ENCODE measurements around the gene AP4S1. TPM values are rescaled to one million over a fixed set of nuclear protein-coding genes. Genes with fewer than 3 reads are reported as not detected.
A peak's percentile ranks its signal among the peaks of the same experiment; 100 is the strongest.

The AP4S1 gene
- total RNA-seq, 1 donor from 2014 or later, result 24.4 TPM

- Mint-ChIP-seq H3K36me3 (peaks cover 52% of the 10 kb centered on the region), H3K9me3 (peaks cover 46% of the 10 kb centered on the region), H3K27me3 (ENCODE audit: insufficient read depth, low read depth) (peaks cover 2% of the 10 kb centered on the region), H3K4me3 (peak overlapping the region; percentile 11), H3K4me1 (peaks cover 23% of the 10 kb centered on the region), H3K27ac (peak overlapping the region; percentile 22)
- peak; percentile 42 for DNase-seq (ENCODE audit: low spot score)
- H3K36me3 ChIP-seq, result peaks cover 11% of the 10 kb centered on the region
- no peak overlapping the region for H3K9ac ChIP-seq
- H3K9me3 ChIP-seq (ENCODE audit: low read depth), result peaks cover 20% of the 10 kb centered on the region
- H3K4me1 ChIP-seq, result peaks cover 37% of the 10 kb centered on the region
- peak overlapping the region; percentile 31 for H3K4me2 ChIP-seq
- no peak overlapping the region for H3K4me3 ChIP-seq
- H3F3A ChIP-seq (ENCODE audit: low read depth), result peaks cover 42% of the 10 kb centered on the region
- H4K20me1 ChIP-seq (ENCODE audit: low read depth), result peaks cover 78% of the 10 kb centered on the region
- H3K27me3 ChIP-seq, result no peaks in the 10 kb centered on the region
- H2AFZ ChIP-seq (replicated peaks), result no peak overlapping the region
- H3K27ac ChIP-seq, result peak overlapping the region; percentile 5
- TF ChIP-seq EZH2phosphoT487 (IDR thresholded peaks at IDR 0.05), result peak; percentile 77
- no peak for TF ChIP-seq CTCF (IDR thresholded peaks at IDR 0.05)
- peaks cover 100% of the 10 kb centered on the region for H3K79me2 ChIP-seq (ENCODE audit: low read depth)
Observed at GRCh38 chr14:30996892-30997659, 28.4 kb upstream of the AP4S1 start.

GRCh38 chr14:30998100-30998706, 27.2 kb upstream of the AP4S1 start:
- Histone ChIP-seq H3F3A (ENCODE audit: low read depth) (peaks cover 42% of the 10 kb centered on the region), H3K36me3 (peaks cover 11% of the 10 kb centered on the region), H4K20me1 (ENCODE audit: low read depth) (peaks cover 75% of the 10 kb centered on the region), H3K9me3 (ENCODE audit: low read depth) (peaks cover 20% of the 10 kb centered on the region), H3K27ac (peak overlapping the region; percentile 5), H3K9ac (no peak overlapping the region), H3K79me2 (ENCODE audit: low read depth) (peaks cover 100% of the 10 kb centered on the region), H3K4me1 (peaks cover 37% of the 10 kb centered on the region), H2AFZ (replicated peaks) (no peak overlapping the region), H3K4me3 (no peak overlapping the region), H3K4me2 (no peak overlapping the region), H3K27me3 (no peaks in the 10 kb centered on the region)
- DNase-seq (ENCODE audit: low spot score), result no peak
- peaks cover 2% of the 10 kb centered on the region for H3K27me3 Mint-ChIP-seq (ENCODE audit: insufficient read depth, low read depth)
- peaks cover 50% of the 10 kb centered on the region for H3K9me3 Mint-ChIP-seq
- no peak overlapping the region for H3K27ac Mint-ChIP-seq
- peaks cover 23% of the 10 kb centered on the region for H3K4me1 Mint-ChIP-seq
- H3K36me3 Mint-ChIP-seq, result peaks cover 56% of the 10 kb centered on the region
- no peak overlapping the region for H3K4me3 Mint-ChIP-seq
- TF ChIP-seq EZH2 (IDR thresholded peaks at IDR 0.05) (no peak), CTCF (IDR thresholded peaks at IDR 0.05) (no peak), EZH2phosphoT487 (IDR thresholded peaks at IDR 0.05) (no peak)

- H3K36me3 ChIP-seq, result peaks cover 11% of the 10 kb centered on the region
- DNase-seq (ENCODE audit: low spot score), result no peak
- H3K27me3 ChIP-seq, result no peaks in the 10 kb centered on the region
- Mint-ChIP-seq H3K4me1 (peaks cover 23% of the 10 kb centered on the region), H3K9me3 (peaks cover 52% of the 10 kb centered on the region), H3K36me3 (peaks cover 60% of the 10 kb centered on the region), H3K27me3 (ENCODE audit: insufficient read depth, low read depth) (peaks cover 2% of the 10 kb centered on the region), H3K4me3 (no peak overlapping the region), H3K27ac (no peak overlapping the region)
- peaks cover 37% of the 10 kb centered on the region for H3K4me1 ChIP-seq
- no peak overlapping the region for H3K4me3 ChIP-seq
- H3F3A ChIP-seq (ENCODE audit: low read depth), result peaks cover 42% of the 10 kb centered on the region
- H2AFZ ChIP-seq (replicated peaks), result no peak overlapping the region
- H3K9me3 ChIP-seq (ENCODE audit: low read depth), result peaks cover 20% of the 10 kb centered on the region
- peaks cover 75% of the 10 kb centered on the region for H4K20me1 ChIP-seq (ENCODE audit: low read depth)
- no peak for TF ChIP-seq EZH2phosphoT487 (IDR thresholded peaks at IDR 0.05)
- no peak for TF ChIP-seq CTCF (IDR thresholded peaks at IDR 0.05)
- TF ChIP-seq EZH2 (IDR thresholded peaks at IDR 0.05), result no peak
- no peak overlapping the region for H3K27ac ChIP-seq
- H3K4me2 ChIP-seq, result no peak overlapping the region
- H3K79me2 ChIP-seq (ENCODE audit: low read depth), result peaks cover 100% of the 10 kb centered on the region
- no peak overlapping the region for H3K9ac ChIP-seq
Observed at GRCh38 chr14:30999038-30999773, 26.2 kb upstream of the AP4S1 start.
